ENCODE measurements around the gene CA10. TPM values are rescaled to one million over a fixed set of nuclear protein-coding genes. Genes with fewer than 3 reads are reported as not detected.

Gene CA10
- total RNA-seq, 2 experiments from 2014 or later = not detected

DNA sequence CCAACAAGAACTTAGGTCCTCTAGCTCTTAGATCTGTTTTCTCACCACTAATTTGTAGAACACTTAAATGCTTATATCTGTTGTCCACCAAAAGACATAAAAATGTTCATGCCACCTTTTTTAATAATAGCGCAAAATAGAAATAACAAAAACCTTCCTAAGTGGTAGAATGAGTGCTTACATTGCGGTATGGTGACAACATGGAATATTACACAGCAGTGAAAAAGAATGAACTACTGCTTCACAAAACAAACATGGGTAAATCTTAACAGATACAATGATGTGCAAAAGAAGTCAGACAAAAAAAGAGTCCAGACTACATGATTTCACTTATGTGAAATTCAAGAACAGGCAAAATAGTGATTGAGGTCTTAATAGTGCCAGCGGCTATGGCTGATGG, 351.1 kb downstream of the CA10 start:
- TF ChIP-seq, protein P1, sequence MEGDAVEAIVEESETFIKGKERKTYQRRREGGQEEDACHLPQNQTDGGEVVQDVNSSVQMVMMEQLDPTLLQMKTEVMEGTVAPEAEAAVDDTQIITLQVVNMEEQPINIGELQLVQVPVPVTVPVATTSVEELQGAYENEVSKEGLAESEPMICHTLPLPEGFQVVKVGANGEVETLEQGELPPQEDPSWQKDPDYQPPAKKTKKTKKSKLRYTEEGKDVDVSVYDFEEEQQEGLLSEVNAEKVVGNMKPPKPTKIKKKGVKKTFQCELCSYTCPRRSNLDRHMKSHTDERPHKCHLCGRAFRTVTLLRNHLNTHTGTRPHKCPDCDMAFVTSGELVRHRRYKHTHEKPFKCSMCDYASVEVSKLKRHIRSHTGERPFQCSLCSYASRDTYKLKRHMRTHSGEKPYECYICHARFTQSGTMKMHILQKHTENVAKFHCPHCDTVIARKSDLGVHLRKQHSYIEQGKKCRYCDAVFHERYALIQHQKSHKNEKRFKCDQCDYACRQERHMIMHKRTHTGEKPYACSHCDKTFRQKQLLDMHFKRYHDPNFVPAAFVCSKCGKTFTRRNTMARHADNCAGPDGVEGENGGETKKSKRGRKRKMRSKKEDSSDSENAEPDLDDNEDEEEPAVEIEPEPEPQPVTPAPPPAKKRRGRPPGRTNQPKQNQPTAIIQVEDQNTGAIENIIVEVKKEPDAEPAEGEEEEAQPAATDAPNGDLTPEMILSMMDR (IDR thresholded peaks at IDR 0.05) = no peak
- no peaks in the 10 kb centered on the region for H3K4me1 Mint-ChIP-seq (ENCODE audit: low read depth)
- no peak for DNase-seq
- POLR2A ChIA-PET = no interaction called here
- no peaks in the 10 kb centered on the region for H3K36me3 Mint-ChIP-seq (ENCODE audit: low read depth)
- H3K4me3 Mint-ChIP-seq = no peak overlapping the region
- peaks cover 2% of the 10 kb centered on the region for H3K9me3 Mint-ChIP-seq
- intact Hi-C loops (cut with DNase I, micrococcal nuclease) = no loop called here
- H3K27ac ChIP-seq (ENCODE audit: low read depth in 1 of 2, low read length in 2 of 2) = no peak overlapping the region
- H3K27me3 ChIP-seq (ENCODE audit: control insufficient read depth in 1 of 2, insufficient read depth in 2 of 2, low read length in 2 of 2) = no peaks in the 10 kb centered on the region
- H3K27ac Mint-ChIP-seq = no peak overlapping the region
- H3K9me3 ChIP-seq (ENCODE audit: control insufficient read depth in 1 of 2, insufficient read depth in 1 of 2, low read length in 2 of 2) = no peaks in the 10 kb centered on the region
- peaks cover 36% of the 10 kb centered on the region for H3K27me3 Mint-ChIP-seq
- CTCF ChIA-PET = no interaction called here
- no peaks in the 10 kb centered on the region for H3K36me3 ChIP-seq (ENCODE audit: insufficient read depth, low read length)
- ATAC-seq (ENCODE audit: poor library complexity) = no peak
- no peak overlapping the region for H3K4me3 ChIP-seq (ENCODE audit: low read length)
- no peaks in the 10 kb centered on the region for H3K4me1 ChIP-seq (ENCODE audit: insufficient read depth, low read length)

DNA sequence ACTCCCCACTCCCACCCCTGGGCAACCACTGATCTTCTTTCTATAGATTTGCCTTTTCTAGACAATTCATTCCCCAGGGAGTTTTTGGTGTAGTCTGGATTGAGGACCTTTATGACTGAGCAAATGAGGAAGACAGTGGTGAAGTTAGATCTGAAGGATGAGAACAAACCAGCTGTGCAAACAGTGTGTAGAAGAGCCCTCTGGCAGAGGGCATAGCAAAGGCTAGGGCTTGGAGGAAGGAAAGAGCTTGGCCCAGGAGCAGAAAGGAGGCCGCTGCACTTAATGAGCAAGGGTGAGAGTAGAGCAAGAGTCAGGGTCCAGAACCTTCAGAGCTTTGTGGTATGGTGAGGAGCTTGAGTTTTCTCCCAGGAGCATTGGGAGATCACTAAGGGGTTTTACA, 352.7 kb downstream of the CA10 start:
- no peaks in the 10 kb centered on the region for H3K36me3 ChIP-seq (ENCODE audit: insufficient read depth, low read length)
- no peak overlapping the region for H3K4me3 Mint-ChIP-seq
- POLR2A ChIA-PET = no interaction called here
- H3K4me3 ChIP-seq (ENCODE audit: low read length) = no peak overlapping the region
- peaks cover 2% of the 10 kb centered on the region for H3K9me3 Mint-ChIP-seq
- ATAC-seq (ENCODE audit: poor library complexity) (no peak), DNase-seq (no peak)
- H3K9me3 ChIP-seq (ENCODE audit: control insufficient read depth in 1 of 2, insufficient read depth in 1 of 2, low read length in 2 of 2) = no peaks in the 10 kb centered on the region
- no peak overlapping the region for H3K27ac Mint-ChIP-seq
- intact Hi-C loops (cut with DNase I, micrococcal nuclease) = no loop called here
- CTCF ChIA-PET = no interaction called here
- H3K4me1 ChIP-seq (ENCODE audit: insufficient read depth, low read length) = no peaks in the 10 kb centered on the region
- H3K4me1 Mint-ChIP-seq (ENCODE audit: low read depth) = no peaks in the 10 kb centered on the region
- H3K36me3 Mint-ChIP-seq (ENCODE audit: low read depth) = no peaks in the 10 kb centered on the region
- H3K27me3 ChIP-seq (ENCODE audit: control insufficient read depth in 1 of 2, insufficient read depth in 2 of 2, low read length in 2 of 2) = no peaks in the 10 kb centered on the region
- TF ChIP-seq, protein P1 (IDR thresholded peaks at IDR 0.05) = no peak
- peaks cover 31% of the 10 kb centered on the region for H3K27me3 Mint-ChIP-seq
- H3K27ac ChIP-seq (ENCODE audit: low read depth in 1 of 2, low read length in 2 of 2) = no peak overlapping the region

DNA sequence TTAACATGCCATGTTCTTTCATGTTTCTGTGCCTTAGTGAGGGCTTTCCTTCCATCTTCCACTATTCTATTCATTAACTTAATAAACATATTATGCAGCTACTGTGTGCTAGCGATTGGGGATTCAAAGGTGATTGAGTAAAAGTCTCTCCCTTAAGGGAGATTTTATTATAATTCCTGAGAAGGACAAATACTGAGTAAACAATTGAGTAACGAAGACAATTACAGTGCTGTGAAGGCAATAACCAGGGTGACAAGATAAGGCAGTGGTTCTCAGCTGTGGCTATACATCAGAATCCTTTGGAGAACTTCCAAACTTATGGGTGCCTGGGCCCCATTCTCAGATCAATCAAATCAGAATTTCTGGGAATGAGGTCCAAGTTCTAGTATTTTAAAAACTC, 353.3 kb downstream of the CA10 start:
- ATAC-seq (ENCODE audit: poor library complexity) (no peak), DNase-seq (no peak)
- CTCF ChIA-PET = no interaction called here
- H3K27me3 Mint-ChIP-seq = peaks cover 28% of the 10 kb centered on the region
- H3K4me3 Mint-ChIP-seq = no peak overlapping the region
- H3K27ac Mint-ChIP-seq = no peak overlapping the region
- TF ChIP-seq, protein P1 (IDR thresholded peaks at IDR 0.05) = no peak
- H3K4me1 ChIP-seq (ENCODE audit: insufficient read depth, low read length) = no peaks in the 10 kb centered on the region
- H3K27ac ChIP-seq (ENCODE audit: low read depth in 1 of 2, low read length in 2 of 2) = no peak overlapping the region
- no peaks in the 10 kb centered on the region for H3K36me3 ChIP-seq (ENCODE audit: insufficient read depth, low read length)
- POLR2A ChIA-PET = no interaction called here
- H3K9me3 ChIP-seq (ENCODE audit: control insufficient read depth in 1 of 2, insufficient read depth in 1 of 2, low read length in 2 of 2) = no peaks in the 10 kb centered on the region
- intact Hi-C loops (cut with DNase I, micrococcal nuclease) = no loop called here
- no peaks in the 10 kb centered on the region for H3K4me1 Mint-ChIP-seq (ENCODE audit: low read depth)
- peaks cover 2% of the 10 kb centered on the region for H3K9me3 Mint-ChIP-seq
- H3K36me3 Mint-ChIP-seq (ENCODE audit: low read depth) = no peaks in the 10 kb centered on the region
- no peaks in the 10 kb centered on the region for H3K27me3 ChIP-seq (ENCODE audit: control insufficient read depth in 1 of 2, insufficient read depth in 2 of 2, low read length in 2 of 2)
- no peak overlapping the region for H3K4me3 ChIP-seq (ENCODE audit: low read length)
